ENCODE results near the gene PRKG1. TPM values are rescaled to one million over a fixed set of nuclear protein-coding genes. Genes with fewer than 3 reads are reported as not detected.

PRKG1 gene
- total RNA-seq, 4 donors from 2014 or later, result 26.5 to 72.3 (median 58.1) TPM

DNA sequence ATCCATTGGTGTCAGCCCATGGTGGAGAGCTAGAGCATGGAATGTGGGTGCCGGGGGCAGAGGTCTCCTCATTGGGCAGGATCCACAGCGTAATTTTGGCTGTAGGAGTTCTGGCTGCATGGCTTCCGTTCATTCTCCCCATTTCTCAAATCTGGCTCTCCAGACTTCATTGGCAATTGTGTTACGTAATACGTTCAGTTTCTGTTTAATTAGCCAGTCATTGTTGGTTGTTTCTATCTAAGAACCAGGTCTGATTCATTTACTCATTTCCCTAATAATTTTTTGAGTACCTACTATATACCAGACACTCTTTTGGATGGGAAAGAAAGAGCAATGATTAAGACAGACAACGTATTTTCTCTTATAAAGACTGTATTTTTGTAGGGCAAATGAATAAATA is 325.6 kb downstream of the PRKG1 start:
- Histone ChIP-seq H3K4me1 (peaks cover 8 to 16% of the 10 kb centered on the region in 2 donors), H3K36me3 (no peaks in the 10 kb centered on the region), H3K4me3 (replicated peaks in 1 of 3) (no peak overlapping the region), H3K9me3 (no peaks in the 10 kb centered on the region), H3K27ac (no peak overlapping the region), H3K27me3 (no peaks in the 10 kb centered on the region)
- intact Hi-C loops (cut with DNase I), result no loop called here
- WGBS, 2 donors, result 96% methylated on average over 6 of the region's 6 CpGs
- DNase-seq, result no peak
- TF ChIP-seq, protein P1, sequence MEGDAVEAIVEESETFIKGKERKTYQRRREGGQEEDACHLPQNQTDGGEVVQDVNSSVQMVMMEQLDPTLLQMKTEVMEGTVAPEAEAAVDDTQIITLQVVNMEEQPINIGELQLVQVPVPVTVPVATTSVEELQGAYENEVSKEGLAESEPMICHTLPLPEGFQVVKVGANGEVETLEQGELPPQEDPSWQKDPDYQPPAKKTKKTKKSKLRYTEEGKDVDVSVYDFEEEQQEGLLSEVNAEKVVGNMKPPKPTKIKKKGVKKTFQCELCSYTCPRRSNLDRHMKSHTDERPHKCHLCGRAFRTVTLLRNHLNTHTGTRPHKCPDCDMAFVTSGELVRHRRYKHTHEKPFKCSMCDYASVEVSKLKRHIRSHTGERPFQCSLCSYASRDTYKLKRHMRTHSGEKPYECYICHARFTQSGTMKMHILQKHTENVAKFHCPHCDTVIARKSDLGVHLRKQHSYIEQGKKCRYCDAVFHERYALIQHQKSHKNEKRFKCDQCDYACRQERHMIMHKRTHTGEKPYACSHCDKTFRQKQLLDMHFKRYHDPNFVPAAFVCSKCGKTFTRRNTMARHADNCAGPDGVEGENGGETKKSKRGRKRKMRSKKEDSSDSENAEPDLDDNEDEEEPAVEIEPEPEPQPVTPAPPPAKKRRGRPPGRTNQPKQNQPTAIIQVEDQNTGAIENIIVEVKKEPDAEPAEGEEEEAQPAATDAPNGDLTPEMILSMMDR (IDR thresholded peaks at IDR 0.05), result no peak
- TF ChIP-seq POLR2A (IDR thresholded peaks at IDR 0.05), result no peak

DNA sequence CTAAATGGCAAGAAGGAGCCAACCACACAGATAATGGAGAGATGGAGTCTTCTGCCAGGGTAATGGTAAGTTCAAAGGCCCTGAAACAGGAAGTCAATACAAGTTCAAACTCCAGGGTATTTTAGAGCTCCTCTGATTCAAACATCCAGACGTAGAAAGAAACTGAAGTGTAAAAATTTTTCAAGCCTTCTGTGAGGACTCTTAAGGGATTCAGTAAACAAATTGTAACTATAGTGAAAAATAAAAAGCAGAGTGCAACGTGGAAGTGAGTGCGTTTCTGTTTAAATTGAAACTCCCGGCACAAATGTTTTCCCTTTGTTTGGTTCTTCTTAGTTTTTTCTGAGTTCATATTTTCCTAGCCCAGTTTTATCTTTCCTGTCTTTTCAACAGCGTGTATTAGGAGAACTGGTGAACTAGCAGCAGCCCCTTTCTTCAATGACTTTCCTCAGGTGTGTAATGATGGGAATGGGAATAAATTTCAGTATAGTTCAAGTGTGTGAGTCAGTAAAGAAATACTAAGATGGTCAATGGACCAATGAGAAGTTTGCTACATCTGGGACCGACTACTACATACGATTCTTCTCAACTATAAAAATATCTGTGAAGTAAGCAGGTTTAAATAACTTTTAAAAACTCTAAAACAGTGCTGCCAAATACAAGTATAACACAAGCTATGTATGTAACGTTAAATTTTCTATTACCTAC is 326.3 kb downstream of the PRKG1 start:
- 83 to 84% methylated on average over 8 of the region's 8 CpGs for WGBS, 2 donors
- intact Hi-C loops (cut with DNase I), result no loop called here
- H3K4me3 ChIP-seq (replicated peaks in 1 of 3), result no peak overlapping the region
- H3K9me3 ChIP-seq, result no peaks in the 10 kb centered on the region
- no peak overlapping the region for H3K27ac ChIP-seq
- no peaks in the 10 kb centered on the region for H3K27me3 ChIP-seq
- peaks cover 8 to 16% of the 10 kb centered on the region in 2 donors for H3K4me1 ChIP-seq
- no peak for DNase-seq
- no peaks in the 10 kb centered on the region for H3K36me3 ChIP-seq
- TF ChIP-seq, protein P1 (IDR thresholded peaks at IDR 0.05), result no peak
- no peak for TF ChIP-seq POLR2A (IDR thresholded peaks at IDR 0.05)

DNA sequence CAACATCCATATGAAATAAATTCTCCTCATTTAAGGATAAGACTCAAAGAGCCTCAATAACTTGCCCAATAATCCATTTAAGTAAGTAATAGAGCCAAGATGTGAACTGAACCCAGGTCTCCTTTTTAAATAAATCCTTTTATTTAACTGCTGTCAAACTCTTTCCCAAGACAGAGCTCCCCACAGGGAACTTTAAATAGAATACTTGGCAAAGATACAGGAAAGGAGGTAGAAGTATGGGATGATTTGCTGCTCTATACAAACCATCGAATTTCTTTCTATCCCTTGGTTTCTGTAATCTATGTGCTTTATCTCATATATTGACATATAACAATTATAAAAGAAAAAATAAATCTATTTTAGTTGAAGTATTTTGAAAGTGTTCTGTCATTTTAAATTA is 329.2 kb downstream of the PRKG1 start:
- intact Hi-C loops (cut with DNase I), result no loop called here
- 67 to 69% methylated on average over 1 of the region's 1 CpG for WGBS, 2 donors
- Histone ChIP-seq H3K27ac (no peak overlapping the region), H3K4me1 (peaks cover 0 to 4% of the 10 kb centered on the region in 2 donors), H3K36me3 (no peaks in the 10 kb centered on the region), H3K4me3 (replicated peaks in 1 of 3) (no peak overlapping the region), H3K9me3 (no peaks in the 10 kb centered on the region), H3K27me3 (no peaks in the 10 kb centered on the region)
- no peak for DNase-seq
- TF ChIP-seq POLR2A (IDR thresholded peaks at IDR 0.05), result no peak
- TF ChIP-seq, protein P1 (IDR thresholded peaks at IDR 0.05), result no peak

DNA sequence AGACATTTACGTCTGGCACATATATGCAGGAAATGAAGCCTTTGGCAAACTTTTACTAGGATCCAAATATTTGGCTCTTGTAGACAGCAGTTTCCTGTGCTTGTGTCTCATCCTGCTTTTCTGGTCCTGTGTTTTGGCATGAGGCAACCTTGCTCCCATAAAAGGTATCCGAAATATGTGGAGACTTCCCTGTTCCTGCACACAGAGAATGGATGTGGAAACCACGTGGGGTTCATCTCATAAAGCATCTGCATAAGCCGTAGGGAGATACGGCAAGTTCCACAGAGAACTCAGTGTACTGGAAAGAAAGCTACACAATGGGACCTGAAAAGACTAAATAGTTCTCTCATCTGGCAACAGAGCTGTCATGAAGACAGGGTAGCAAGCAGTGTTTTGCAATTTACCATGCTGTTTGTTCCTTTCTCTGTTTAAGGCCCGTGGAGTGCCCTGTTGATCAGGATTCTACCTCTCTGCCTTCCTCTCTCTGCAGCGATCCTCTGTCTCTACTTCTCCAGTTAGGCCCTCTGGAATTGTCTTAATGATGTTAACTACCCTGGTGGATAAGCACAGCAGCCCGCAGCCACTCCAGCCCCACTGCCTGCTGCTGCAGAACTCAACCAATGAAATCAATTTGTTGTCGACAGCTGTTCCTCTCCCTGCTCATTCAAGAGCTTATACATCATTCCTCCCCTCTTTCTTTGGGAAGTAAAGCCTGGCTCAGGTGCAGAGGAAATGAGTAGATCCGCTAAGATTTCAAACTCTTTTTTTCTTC is 331.5 kb downstream of the PRKG1 start:
- H3K4me1 ChIP-seq, result peaks cover 0 to 3% of the 10 kb centered on the region in 2 donors
- 71 to 72% methylated on average over 10 of the region's 10 CpGs for WGBS, 2 donors

More for the DNA sequence above, 331.5 kb downstream of the PRKG1 start:
- DNase-seq, result no peak
- Histone ChIP-seq H3K36me3 (no peaks in the 10 kb centered on the region), H3K27ac (peak overlapping the region in 2 of 3 donors; percentile 9 to 48), H3K4me3 (replicated peaks in 1 of 3) (no peak overlapping the region), H3K27me3 (no peaks in the 10 kb centered on the region), H3K9me3 (no peaks in the 10 kb centered on the region)
- TF ChIP-seq, protein P1 (IDR thresholded peaks at IDR 0.05), result no peak
- TF ChIP-seq POLR2A (IDR thresholded peaks at IDR 0.05), result no peak
- intact Hi-C loops (cut with DNase I), result no loop called here
